ENCODE data around the gene KCNIP4.

Gene KCNIP4

DNA sequence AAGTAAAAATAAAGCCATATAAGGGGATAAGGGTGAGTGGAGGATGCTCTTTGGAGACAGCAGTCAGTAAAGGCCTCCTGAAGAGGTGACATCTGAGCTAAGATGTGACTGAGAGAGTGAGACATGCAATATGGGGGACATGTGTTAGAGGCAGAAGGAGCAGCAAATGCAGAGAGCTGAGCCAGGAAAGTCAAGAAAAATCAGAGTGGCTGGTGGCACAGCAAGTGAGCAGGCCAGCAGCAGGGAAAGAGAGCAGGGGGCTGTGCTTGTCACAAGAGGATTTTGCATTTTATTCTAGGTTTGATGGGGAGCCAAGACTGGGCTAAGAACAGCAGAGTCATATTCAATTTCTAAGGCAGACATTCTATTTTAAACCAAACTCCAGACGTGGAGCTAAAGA, 394.5 kb downstream of the KCNIP4 start:
- DNase-seq: no peak

DNA sequence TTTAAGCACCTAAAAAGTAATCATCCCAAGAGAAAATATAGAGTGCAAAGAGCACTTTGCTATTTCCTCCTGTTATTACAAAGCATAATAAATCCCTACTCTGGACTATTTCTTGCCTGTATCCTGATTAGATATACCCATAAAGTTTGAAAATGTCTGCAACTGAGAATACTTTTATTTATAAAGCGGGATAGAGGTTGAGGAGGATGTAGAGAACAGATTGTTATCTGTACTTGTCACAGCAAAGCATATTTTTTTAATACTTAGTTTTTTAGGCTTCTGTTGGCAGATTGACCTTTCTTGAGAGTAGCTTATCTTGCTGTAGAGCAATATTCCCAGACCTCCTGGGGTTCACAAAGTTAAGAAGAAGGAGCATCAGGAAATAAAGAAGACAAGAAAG, 396.1 kb downstream of the KCNIP4 start:
- DNase-seq: no peak

DNA sequence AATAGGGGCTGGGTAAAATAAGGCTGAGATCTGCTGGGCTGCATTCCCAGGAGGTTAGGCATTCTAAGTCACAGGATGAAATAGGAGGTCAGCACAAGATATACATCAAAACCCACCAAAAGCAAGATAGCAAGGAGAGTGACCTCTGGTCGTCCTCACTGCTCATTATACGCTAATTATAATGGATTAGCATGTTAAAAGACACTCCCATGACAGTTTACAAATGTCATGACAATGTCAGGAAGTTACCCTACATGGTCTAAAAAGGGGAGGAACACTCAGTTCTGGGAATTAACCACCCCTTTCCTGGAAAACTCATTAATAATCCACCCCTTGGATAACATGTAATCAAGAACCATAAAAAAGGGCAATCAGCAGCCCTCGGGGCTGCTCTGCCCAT, 403.6 kb downstream of the KCNIP4 start:
- DNase-seq: no peak

DNA sequence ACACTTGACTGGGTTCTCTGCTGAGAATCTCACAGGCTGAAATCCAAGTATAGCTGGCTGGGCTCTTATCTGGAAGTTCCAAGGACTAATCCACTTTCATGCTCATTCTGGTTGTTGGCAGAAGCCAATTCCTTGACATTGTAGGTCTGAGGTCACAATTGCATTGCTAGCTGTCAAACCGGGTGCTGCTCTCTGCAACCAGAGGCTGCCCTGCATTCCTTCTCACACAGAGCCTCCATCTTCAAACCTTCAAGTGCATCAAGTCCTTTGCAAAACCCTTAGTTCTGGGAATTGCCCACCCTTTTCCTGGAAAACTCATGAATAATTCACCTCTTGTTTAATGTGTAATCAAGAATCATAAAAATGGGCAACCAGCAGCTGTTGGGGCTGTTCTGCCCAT, 404.2 kb downstream of the KCNIP4 start:
- no peak for DNase-seq

DNA sequence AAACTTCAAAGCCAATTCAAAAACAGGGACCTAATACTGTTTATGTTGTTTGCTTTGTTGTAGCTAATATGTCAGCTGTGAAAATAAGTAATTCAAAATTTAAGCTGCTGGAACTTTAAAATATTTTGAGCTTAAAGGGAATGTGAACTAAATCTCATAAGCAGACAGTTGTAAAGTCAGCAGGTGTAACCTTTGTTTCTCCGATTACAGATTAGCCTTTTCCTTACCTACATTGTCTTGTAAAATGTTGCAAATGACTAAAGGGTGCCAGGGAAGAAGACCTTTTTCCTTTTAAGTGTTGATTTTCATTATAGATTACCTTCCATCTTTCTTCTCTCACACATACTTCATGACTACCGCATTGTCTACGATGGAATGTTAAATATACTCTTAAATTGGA, 405.1 kb downstream of the KCNIP4 start:
- no peak for DNase-seq

DNA sequence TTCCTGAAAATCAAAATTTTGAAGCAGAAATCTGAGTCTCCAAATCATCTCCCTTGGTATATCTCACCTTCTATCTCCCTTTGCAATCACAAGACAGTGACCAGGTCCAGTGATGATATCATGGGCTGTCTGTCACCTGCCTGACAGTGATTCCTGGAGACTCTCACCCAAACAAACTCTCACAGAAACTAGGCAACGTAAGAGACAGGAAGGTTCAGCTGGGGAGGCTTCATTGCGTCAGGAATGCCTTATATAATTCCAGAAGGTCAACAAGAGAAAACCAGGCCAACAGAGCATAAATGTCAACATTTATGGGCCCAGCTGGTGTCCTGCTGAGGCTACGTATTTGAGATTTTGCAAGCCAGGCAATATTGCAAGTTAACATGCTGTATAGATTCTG, 412.7 kb downstream of the KCNIP4 start:
- DNase-seq: no peak

DNA sequence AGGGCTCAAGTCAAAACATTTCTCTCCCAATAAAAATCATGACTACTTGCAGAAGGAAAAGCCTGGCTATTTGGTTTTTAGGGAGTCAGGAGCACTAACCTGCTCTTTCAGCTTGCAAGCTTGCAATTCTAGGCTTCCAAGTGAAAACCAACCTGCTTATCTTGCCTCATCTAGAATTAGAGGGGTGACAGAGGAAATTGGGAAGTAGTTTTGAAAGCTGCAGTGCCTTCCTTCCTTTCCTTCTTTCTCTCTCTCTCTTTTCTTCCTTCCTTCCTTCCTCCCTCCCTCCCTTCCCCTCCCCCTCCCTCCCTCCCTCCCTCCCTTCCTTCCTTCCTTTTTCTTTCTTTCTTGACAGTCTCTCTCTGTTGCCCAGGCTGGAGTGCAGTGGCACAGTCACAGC, 417.5 kb downstream of the KCNIP4 start:
- DNase-seq: no peak

- DNase-seq: no peak
These were observed 419.4 kb downstream of the KCNIP4 start for GRCh38 chr4:21529214-21529613.

DNA sequence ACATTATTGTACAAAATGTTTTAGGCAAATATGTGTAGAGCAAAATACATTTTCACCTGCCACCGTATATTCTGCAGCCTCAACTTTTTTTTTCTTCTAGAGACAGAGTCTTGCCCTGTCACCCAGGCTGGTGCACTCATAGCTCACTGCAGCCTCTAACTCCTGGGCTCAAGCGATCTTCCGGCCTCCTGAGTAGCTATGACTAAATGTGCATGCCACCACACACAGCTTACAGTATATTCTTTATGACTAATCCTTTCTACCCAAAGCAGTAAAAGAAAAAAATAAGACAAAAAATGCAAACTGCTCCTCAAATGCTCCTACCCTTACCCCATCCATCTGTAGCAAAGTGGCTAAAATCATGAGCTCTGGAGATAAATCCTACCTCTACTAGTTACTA, 426.3 kb downstream of the KCNIP4 start:
- DNase-seq: no peak

DNA sequence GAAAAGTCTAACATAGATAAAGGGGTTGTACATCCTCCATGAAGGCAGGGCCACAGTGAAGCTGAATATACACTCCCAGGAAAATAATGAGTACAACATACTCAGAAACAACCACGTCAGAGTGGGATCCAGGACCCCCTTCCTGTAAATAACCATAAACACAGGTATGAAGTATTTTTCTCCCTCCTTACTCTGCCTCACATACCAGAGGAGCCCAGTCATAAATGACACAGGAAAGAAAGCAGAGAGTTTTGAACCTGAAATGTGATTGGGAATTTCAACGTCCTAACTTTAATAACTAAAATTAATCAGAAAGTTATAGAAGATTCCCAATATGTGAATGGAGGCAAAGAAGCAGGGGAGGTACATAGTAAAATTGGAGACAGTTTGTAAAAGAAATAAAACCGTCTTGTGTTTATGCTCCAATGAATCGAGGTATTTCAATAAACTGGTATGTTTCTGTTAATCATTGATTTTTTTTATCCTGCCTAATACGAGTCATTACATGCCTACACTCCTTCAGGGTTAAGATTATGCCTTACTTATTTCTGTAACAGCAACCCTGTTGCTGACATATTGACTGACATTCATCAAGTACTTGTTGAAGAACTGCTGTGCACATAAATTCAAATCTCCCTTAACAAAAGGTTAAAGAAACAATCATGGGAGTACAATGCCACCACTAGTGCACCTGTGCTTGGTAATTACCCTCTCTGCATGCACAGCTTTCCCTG, 431.3 kb downstream of the KCNIP4 start:
- DNase-seq: no peak

- no peak for DNase-seq
These were observed 434.4 kb downstream of the KCNIP4 start for GRCh38 chr4:21514022-21514694.

DNA sequence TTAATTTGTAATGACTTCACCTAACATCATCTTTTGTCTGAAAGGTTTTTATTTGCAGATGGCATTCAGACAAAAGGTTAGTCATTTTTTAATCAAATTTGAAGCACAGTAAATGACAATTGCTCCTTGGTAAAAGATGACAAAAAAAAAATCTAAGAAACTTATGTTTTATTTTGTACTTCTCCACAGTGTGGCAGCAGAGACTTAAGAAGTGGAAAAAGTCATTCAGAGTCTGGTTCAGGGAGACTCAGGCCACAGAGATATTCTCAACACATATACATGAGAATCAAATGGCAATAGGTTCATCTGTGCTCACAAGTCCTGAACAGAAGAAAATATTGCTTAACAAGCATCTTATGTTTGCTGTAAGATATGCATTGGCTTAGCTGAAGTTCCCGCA, 436.2 kb downstream of the KCNIP4 start:
- DNase-seq: peak; percentile 12

GRCh38 chr4:21507439-21507838, 441.1 kb downstream of the KCNIP4 start:
- no peak for DNase-seq

- no peak for DNase-seq
These were observed 457.9 kb downstream of the KCNIP4 start for GRCh38 chr4:21490682-21491081.

GRCh38 chr4:21476757-21477156, 471.8 kb downstream of the KCNIP4 start:
- no peak for DNase-seq

DNA sequence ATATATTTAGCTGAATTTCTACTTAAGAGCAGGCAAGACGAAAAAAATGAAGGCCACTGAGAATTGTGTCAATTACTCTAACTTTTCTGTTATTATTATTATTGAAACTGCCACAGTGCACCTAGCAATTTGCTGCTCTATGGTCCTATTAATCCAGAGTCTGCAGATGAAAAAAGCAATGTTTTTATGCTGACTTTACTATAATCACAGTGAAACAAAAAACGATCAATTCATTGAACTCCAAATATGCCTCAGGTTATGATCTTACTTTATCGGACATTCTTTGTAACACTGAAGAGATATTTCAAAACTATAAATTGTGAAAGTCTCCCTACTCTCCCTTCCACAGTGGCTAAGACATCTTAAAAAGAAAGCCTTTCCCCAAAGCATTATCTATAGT, 474.4 kb downstream of the KCNIP4 start:
- no peak for DNase-seq

DNA sequence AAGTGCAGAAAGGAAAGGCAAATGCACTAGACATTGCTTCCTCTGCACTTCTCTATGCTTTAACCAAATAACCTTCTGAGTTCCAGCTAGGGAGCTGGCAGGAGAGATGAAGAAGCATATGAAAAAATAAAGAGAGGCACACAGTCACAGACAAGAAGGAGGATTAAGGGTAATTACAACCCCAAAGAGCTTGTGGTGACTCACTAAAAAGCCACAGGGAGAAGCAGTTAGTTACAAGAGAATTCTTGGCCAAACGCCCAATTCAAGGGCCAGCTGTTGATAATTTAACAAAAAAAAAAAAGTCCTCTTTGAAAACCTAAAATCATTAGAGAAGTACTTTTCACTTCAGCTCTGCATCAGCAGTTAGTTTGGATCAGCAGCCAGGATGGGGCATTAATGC, 478.0 kb downstream of the KCNIP4 start:
- DNase-seq: peak; percentile 38

GRCh38 chr4:21469438-21470300, 478.9 kb downstream of the KCNIP4 start:
- no peak for DNase-seq

- no peak for DNase-seq
These were observed 481.0 kb downstream of the KCNIP4 start for GRCh38 chr4:21467551-21467950.

GRCh38 chr4:21457086-21457840, 491.3 kb downstream of the KCNIP4 start:
- no peak for DNase-seq

DNA sequence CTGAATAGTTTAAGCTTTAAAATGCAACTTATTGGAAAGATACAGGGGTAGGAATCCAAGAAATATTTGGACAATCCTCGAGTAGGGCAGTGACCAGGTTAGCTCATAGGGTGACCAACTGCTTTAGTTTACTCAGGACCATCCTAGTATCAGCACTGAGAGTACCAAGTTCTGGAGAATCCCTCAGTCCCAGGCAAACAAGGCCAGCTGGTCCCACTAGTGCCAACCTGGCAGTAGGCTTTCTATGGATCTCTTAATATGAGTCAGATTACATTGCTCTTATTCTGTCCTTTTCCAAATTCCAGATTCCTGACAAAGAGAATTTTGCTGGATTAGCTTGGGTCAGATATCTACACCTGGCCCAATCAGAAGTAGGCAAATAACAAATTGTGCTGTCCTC, 493.7 kb downstream of the KCNIP4 start:
- DNase-seq: no peak

- no peak for DNase-seq
These were observed 494.4 kb downstream of the KCNIP4 start for GRCh38 chr4:21454201-21454600.

GRCh38 chr4:21452931-21453330, 495.6 kb downstream of the KCNIP4 start:
- no peak for DNase-seq

Measured in fibroblast of upper back skin (primary cell).